Bone marrow (tissue), 2 donors: Measurements from ENCODE around the gene GFOD2.

ENCODE experiments used
- DNase-seq, 2 donors: peaks; one replicate each; lab custom pipeline; 2025; lab: John Stamatoyannopoulos, UW

Gene GFOD2

DNA sequence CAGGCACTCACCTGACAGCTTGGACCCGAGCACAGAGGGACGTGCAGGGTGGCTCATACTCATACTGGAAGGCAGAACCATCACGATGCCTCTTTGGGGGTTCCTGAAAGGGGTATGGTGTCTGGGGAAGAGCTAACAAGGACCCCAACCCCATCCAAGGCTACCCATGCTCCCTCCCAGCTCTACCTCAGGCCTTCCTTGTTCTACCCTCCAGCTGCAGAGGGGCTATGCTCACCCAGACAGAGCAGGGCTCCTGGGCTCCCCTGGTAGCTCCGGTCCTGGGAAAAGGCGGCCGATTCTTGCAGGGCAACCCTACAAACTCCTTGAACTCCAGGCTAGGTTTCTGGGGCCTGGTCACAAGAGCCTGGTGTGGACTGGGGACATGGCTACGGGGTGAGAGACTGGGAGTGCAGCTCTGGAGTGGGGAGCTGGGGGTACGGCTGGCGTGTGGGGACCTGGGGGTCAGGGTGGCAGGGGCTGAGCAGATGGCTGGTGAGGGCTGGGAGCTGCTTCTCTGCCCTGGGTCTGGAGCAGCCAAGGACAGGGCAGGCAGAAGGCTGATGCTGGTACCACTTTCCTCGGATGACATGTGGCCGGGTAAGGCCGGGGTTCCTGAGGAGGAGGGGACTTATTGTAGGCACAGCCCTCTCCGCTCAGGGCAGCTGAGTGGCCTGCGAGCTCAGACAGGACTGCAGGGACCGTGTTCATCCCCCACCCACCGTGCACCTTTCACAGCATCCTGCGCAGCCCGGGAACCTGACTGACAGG, 61.2 kb downstream of the GFOD2 start:
- DNase-seq, result no peak

DNA sequence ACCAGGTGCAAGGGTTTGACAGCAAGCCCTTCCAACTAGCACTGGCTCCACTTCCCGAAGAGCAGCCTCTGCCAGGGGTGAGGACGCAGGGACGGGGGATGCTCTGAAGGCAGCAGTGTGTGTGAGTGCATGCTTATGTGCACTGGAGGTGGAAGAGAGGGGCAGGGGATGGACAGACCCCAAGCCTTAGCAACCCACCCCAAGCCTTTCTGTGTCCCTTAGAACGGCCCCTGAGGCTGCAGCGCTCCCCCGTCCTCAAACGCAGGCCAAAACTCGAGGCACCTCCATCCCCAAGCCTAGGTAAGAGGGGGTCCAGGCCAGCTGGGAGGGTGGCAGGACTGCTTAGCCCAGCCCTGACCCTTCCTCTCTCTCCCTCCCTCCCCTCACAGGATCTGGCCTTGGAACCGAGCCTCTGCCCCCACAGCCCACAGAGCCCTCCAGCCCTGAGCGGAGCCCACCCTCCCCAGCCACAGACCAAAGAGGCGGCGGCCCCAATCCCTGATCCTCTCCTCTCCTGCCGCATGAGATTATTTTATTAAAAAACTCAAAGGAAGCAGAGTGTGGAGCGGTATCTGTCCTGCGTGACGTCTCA, 62.0 kb downstream of the GFOD2 start:
- DNase-seq, result no peak

- no peak for DNase-seq
Observed at GRCh38 chr16:67656344-67657016, 62.6 kb downstream of the GFOD2 start.

GRCh38 chr16:67655363-67655762, 63.8 kb downstream of the GFOD2 start:
- no peak for DNase-seq

DNA sequence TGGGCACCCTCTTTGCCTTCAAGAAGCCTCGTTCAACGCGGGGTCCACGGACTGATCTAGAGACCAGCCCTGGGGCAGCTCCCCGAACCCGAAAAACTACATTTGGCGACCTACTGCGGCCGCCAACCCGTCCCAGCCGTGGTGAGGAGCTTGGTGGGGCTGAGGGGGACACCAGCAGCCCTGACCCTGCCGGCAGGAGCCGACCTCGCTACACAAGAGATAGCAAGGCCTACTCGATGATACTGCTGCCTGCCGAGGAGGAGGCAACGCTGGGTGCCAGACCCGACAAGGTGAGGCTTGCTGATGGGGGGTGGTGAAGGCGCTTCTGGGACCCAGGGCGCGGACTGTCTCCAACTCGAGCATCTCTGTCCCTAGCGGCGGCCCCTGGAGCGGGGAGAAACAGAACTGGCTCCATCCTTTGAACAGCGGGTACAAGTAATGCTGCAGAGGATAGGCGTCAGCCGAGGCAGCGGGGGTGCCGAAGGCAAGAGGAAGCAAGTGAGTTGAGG, 64.7 kb downstream of the GFOD2 start:
- DNase-seq, result no peak

DNA sequence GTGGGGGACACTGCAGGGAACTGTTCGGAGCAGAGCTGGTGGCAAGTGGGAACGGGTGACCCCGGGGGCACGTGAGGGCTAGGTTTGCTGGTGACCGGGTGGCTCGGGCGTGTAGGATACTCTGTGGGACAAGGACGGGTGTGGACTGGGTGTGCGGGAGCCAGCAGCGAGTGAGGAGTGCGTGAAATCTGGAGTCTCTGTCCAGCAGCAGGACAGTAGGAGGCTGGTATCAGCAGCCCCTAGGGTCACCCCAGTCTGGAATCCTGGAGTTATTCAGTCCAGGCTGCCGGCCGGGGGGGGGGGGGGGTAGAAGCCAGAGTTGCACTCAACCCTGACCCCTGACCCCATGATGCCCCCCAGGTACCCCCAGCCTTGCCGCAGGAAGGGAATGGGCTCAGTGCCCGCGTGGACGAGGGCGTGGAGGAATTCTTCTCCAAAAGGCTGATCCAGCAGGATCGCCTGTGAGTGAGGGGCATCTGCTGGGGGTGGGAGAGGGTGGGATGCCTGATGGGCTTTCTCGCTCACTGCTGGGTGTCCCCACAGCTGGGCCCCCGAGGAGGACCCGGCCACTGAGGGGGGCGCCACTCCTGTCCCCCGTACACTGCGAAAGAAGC, 65.2 kb downstream of the GFOD2 start:
- no peak for DNase-seq

- no peak for DNase-seq
Observed at GRCh38 chr16:67653128-67653788, 65.9 kb downstream of the GFOD2 start.

DNA sequence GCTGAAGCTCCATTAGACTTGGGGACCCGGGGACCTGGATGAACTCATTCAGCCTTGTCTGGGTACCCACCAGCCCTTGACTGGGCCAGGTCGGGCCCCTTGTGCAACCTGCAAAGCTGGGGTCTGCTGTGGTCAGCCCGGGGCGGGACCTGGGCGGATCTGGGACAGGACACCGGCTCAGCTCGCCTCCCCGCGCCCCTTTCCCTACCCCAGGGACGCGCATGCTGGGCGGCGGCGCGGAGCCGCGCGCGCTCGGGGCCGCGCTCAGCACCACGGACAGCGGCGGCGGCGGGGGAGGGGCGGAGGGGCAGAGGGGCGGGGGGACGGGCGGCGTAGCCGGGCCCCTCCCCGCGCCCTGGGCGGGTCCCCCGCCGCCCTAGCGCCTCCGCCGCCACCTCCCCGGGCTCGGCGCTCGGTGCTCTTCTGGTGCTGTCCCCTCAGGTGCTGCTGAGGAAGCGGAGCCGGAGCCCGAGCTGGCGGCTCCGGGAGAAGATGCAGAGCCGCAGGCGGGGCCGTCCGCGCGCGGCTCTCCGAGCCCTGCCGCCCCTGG, 66.5 kb downstream of the GFOD2 start:
- DNase-seq, result no peak

DNA sequence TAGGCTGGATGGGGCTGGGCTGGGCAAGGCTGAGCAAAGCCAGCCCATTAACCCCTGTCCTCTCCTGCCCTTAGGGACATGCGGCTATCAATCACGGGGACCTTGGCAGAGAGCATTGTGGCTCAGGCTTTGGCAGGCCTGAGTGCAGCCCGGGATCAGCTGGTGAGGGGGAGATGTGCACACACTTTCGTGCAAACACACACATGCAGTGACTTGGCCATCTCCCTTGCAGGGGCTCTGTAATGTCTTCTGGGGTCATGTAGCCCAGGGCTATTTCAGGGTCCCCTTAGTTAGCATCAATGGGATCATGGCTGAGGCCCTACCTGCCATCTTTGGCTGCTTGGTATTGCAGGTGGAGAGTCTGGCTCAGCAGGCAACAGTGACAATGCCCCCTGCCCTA, 67.3 kb downstream of the GFOD2 start:
- no peak for DNase-seq

DNA sequence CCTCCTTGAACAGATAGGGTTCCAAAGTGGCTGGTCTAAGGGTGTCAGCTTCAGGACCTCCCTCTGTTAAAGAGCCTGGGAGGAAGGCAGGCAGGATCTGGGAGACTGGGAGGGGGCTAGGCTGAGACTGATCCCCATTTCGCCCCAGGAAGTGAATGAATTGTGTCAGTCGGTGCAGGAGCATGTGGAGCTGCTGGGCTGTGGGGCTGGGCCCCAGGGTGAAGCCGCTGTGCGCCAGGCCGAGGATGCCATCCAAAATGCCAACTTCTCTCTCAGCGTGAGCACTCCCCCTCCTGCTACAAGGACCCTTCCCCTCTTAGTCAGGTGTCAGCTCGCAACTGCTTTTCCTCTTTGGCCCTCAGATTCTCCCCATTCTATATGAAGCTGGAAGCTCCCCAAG, 68.1 kb downstream of the GFOD2 start:
- DNase-seq, result no peak

- DNase-seq, result no peak
Observed at GRCh38 chr16:67650023-67650422, 69.1 kb downstream of the GFOD2 start.

DNA sequence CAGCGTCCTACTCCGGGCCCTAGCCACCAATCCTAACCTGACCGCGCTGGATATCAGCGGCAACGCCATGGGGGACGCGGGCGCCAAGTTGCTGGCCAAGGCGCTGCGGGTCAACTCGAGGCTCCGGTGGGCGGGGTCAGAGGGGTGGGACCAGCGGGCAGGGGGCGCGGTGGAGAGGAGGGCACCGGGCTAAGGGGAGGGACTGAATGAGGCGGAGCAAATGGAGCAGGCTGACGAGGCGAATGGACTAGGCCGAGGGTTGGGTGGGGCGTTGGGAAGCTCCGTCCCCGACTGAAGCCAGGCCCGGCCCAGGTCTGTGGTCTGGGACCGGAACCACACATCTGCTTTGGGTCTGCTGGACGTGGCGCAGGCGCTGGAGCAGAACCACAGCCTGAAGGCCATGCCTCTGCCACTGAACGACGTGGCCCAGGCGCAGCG, 69.6 kb downstream of the GFOD2 start:
- no peak for DNase-seq

DNA sequence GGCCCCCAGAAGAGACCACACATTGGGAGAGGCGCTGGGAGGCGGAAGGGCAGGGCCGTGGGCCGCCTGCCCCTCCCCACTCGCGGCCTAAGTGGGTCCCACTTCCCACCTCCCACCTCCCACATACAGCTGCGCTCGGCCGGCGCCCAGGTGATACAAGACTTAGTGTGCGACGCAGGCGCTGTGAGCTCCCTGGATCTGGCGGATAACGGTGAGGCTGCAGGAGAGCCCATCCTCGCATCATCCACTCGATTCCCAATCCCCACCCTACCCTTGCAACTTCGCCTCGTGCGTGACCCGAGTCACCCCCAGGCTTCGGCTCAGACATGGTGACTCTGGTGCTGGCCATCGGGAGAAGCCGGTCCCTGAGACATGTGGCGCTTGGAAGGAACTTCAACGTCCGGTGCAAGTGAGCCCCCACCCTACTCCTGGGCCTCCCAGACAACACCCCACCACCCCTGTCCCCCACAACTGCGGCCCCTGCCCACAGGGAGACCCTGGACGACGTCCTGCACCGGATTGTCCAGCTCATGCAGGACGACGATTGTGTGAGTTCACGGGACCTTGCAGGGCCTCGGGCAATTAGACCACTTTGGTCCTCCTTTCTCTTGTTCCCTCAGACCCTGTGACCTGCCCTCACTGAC, 70.2 kb downstream of the GFOD2 start:
- DNase-seq, result no peak

DNA sequence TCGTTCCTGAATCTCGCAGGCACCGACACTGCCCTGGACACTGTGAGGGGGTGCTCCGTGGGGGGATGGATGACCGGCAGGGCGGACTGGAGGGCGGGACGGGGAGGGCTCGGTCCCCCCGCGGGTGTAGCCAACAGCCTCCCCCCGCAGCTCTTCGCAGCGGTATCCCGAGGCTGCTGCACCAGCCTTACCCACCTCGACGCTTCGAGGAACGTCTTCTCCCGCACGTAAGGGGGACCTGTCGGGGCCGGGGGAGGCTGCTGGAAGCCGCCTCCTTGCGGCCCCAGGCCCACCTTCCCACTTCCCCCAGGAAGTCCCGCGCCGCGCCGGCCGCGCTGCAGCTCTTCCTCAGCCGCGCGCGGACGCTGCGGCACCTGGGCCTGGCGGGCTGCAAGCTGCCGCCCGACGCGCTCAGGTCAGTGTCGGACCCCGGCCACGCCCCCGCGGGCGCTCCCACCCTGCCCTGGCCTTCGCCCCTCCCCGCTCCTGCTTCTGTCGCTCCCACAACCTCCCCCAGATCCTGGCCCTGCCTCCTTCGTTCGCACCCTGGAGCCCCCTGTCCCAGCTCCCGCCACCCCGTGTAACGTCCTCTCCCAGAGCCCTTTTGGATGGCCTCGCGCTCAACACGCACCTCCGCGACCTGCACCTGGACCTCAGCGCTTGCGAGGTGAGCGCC, 70.9 kb downstream of the GFOD2 start:
- no peak for DNase-seq

DNA sequence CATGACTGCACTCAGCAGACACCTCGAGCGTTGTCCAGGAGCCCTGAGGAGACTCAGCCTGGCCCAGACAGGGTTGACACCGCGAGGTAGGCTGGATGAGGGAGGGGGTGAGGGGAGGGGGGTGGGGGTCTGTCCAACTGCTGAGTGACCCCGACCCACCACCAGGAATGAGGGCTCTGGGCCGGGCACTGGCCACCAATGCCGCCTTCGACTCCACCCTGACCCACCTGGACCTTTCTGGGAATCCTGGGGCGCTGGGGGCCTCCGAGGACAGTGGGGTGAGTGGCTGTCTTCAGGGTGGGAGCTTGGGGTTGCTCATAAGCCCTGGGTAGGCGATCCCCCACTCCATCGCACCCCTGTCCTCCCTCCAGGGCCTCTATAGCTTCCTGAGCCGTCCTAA, 71.4 kb downstream of the GFOD2 start:
- DNase-seq, result no peak

GRCh38 chr16:67647111-67647651, 71.9 kb downstream of the GFOD2 start:
- DNase-seq, result no peak

DNA sequence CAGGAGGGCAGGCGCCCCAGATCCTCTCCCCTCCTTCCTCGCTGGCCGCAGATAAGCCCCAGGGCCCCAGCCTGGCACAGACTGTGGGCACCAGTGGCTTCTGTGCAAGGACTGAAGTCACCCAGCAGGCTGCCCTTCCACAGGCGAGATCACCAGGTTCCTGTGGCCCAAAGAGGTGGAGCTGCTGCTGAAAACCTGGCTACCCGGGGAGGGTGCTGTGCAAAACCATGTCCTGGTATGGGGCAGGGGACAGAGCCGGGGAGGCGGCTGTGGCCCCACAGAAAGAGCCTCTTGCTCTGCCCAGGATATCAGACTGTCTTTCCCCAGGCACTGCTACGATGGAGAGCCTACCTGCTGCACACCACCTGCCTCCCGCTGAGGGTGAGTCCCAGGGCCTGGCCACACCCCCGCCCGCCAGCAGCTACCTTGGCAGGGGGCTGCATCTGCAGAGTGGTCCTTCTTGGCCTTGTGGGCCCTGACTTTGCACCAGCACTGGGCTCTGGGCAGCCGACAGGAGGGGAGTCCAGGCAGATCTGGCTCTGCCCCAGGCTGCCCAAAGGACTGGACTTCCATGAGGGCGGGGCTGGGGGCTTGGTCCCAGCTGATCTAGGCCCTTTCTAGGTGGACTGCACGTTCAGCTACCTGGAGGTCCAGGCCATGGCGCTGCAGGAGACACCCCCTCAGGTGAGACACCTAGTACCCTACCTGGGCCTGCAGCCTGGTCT, 73.6 kb downstream of the GFOD2 start:
- DNase-seq, result no peak

GRCh38 chr16:67644038-67644437, 75.1 kb downstream of the GFOD2 start:
- DNase-seq, result no peak

DNA sequence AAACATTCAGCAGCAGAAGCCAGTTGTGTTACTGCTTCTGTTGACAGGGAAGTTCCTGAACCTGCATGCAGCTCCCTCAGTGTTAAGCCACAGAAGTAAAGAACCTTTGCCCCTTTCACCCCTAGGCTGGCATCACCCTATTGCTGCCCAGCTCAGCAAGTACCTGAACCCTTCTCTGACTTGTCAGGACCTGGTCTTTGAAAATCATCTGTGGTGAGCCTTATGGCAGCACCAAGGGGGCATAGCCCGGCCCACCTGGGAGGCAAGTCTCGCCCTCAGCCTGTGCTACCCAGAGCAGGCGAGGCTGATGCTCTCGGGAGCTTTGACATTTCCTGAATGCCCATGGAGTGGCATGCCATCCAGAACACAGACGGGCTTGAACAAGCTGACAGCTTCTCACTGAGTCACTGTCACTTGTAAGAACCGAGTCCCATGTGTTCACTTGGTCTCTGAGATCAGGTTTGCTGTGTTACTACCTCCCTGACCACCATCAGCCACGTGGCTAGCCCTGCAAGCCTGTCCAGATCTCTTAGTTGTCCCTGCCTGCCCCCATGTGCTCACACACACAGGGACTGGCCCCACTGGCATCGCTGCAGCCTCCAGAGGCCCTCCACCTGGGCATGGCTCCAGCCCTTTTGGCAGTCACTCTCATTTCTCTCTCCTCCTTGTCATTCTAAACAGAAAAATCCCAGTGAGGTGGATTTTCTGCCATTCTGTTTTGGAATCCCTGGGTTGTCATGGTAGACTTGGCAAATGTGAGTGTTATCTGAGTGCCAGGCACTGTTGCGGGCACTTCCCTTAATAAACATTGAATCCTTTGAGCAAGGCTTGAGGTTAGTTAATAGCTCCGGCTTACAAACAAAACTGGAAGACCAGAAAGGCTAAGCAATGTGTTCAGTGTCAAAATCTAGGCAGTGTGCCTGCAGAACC, 77.1 kb downstream of the GFOD2 start:
- no peak for DNase-seq
